HG03558 (cell line): Measurements from ENCODE around the gene FAM107A.

Experiments used
- ATAC-seq: cut with Tn5 transposase; IDR thresholded peaks from one replicate; pipeline ENCODE4 v1.9.1; 2021; ENCODE audit warnings: moderate number of reproducible peaks; ENCODE audit not compliant: unreplicated experiment; ENCODE audit errors: extremely low read depth

FAM107A gene

DNA sequence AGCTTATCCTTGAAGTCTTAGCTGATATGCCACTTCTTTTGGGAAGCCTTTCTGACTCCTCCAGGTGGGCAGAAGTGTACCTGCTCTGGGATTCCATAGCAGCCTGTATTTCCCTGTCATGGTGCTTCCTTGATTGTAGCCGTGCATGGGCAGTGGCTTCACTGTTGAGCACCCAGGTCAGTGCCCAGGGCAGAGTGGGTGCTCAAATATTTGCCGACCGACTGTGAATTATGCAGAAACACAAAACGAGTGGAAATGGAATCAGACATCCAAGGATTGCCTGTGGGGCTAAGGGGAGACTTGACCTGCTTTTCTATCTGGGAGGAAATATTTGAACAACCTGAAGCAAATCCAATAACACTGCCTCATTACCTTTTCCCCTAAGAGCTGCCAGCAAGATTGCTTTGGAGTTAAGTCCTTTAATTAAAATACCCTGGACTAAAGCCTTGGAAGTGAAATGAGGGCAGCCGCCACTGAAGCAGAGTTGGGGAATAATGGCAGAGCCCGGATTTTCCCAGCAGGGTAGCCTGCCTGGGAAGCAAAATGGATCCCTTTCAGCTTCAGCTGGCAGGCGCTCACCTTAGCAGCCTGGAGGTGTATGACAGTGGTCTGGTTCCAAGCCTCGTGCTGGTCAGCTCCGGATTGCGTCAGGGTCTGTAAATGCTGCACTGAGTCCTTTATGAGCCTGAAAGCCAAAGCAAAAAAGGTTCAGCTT, 55.1 kb downstream of the FAM107A start:
- ATAC-seq, result no peak

DNA sequence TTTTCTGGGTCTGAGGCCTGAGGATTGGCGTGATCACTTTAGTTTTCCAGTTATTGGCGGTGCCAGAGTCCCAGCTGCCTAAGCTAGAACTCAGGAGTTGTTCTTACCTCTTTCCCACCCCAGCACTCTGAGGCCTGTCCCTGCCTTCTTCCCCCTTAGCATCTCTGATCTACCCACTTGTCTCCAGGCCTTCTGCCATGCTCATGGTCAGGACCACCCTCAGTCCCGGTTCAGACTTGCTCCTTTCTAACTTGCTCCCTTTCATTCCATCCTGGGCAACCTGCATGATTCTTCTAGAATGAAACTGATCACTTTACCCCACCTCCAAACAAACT, 55.9 kb downstream of the FAM107A start:
- no peak for ATAC-seq

DNA sequence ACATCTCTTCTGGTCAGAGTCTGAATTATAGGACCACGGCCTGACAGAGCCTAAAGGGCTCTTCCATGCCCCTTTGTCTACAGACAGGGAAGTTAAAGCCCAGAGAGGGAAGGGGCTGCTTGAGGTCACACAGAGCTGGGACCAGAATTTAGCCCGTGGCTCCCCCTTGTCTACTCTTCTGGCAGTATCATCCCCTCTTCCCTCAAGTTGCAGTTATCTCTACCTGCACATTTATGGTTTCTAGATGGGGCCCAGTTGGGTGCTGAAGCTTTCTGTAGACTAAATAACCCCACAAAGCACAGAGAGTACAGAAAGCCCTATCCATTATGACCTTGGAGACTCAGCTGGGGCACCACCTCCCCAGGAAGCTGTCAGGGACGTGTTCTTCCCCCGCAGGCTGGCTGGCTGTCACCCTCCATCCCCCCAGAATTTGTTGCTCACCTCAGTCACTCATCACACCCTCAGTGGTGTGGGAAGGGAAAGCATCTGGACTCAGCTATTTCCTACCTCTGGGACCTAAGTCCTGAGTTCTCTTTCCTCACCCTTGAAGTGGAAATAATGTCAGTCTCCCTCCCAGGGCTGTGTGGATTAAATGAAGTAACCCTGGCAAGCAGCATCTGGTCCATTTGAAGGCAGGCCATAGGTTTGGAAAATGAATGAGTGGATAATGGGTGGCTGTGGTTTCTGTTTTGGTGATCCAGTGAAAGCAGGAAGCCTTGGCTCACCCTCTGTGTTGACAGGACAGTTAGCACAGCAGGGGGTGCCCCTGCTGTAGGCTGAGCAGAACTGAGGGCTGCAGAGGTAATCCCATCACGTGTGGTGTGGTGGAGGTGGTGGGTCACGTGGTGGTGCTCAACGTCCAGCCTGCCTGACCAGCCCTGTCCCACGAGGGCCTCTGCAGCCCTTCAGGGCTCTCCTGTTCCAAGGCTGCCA, 56.5 kb downstream of the FAM107A start:
- no peak for ATAC-seq

DNA sequence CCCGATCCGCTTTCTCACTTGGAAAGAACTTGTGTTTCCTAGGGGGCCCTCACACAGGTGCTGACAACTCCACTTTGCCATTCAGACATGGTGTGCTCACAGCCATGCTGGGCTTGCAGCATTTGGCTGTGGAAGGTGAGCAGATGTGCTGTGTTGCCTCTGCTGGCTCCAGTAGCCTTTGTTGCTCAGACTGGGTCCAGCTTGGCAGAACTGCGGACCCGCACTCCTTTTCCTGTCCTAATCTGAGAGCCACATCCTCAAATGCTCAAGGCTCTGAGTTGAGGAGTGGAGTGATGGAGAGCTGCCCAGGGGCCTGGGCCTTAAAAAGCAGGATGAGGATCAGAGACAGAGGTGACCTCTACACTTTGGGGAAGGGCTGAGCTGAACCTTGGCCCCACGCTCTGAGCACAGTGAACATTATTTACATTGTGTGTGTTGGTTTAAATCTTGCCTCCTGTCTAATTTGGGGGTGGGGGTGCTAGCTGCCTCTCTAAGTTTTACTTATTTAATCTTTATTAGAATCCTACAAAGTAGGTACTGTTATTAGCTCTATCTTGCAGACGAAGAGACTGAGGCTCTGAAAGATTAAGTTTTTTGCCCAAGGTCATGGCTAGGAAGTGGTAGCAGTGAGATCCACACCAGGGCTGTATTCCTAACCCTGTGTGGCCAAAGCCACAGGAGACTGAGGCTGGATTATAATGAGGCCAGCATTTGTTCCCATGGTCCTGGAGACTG, 57.4 kb downstream of the FAM107A start:
- ATAC-seq, result no peak

DNA sequence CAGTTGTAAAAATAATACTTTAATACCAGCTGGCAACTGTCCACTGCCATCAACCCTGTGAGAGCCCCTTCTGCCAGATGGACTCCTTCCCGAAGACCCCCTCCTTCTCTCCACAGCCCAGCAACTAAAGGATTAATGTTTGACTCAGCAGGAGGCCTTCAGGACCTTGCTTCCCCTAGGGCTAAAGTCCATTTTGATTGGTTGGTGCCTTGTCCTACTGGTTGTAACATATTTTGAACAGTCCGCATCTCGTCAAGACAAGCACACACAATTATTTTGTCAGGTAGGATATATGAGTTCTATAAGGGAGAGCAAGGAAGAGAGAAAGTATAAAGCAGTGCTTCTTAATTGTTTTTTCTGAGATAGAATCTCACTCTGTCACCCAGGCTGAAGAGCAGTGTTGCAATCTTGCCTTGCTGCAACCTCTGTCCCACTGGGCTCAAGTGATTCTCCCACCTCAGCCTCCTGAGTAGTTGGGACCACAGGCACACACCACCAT, 58.9 kb downstream of the FAM107A start:
- ATAC-seq, result no peak

DNA sequence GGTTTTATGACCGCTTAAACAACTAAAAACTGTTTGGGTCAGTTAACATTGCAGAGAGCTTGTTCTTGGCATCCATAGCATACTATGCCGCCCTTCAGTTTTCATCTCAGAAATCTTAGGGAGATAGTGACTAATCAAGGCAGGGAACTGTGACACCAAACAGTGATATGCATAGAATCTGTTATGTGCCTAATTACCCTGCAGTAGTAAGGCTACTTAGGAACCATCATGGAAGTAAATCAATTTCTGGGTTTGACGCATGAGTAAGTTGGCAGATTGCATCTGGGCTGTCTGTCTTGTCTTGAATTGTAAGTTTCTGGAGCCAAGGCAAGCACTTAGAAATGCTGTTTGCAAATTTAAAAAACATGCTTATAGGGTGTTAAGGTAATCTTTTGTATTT, 62.8 kb downstream of the FAM107A start:
- no peak for ATAC-seq
